AG04449 (cell line): Measurements from ENCODE around the gene KRT36.

Experiments
- CTCF ChIA-PET: fragments of 350-600 bp; formaldehyde crosslinking; extraction: SDS; loops from one replicate; lab custom pipeline; 2021; ENCODE audit warnings: antibody characterized with exemption; lab: Yijun Ruan, JAX
- POLR2A ChIA-PET: fragments of 400-600, 350-600 bp; formaldehyde crosslinking; extraction: SDS; loops from one replicate; lab custom pipeline; 2020; ENCODE audit warnings: antibody characterized with exemption, inconsistent platforms; lab: Yijun Ruan, JAX
- DNase-seq: peaks from one replicate; pipeline ENCODE4 v3.0.0-alpha.2; 2010; ENCODE audit warnings: low read depth, low spot score
- H3K4me3 ChIP-seq: 2 replicates; pipeline ENCODE4 v1.5.1; 2011; ENCODE audit warnings: low read depth, mild to moderate bottlenecking, control low read depth, low read length
- CTCF ChIP-seq: IDR thresholded peaks from one replicate; pipeline ENCODE4 v1.5.1; 2011; ENCODE audit warnings: mild to moderate bottlenecking, moderate library complexity, low read length, control low read depth, inconsistent platforms; ENCODE audit not compliant: insufficient read depth; ENCODE audit errors: missing control alignments

Gene KRT36

DNA sequence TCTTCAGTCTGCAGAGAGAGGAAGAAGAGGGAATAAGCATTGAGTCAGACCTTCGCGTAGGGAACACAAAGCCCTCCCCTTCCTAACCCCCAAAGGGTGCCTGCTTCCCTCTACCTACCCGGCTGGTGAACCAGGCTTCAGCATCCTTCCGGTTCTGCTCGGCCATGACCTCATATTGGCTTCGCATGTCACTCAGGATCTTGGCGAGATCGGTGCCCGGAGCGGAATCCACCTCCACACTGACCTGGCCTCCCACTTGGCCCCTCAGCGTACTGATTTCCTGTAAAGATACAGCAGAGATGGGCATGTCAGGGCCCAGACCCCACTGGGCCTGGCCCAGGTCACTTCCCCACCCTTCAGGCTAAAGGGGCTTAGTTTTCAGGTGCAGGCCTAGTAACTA lies 34.6 kb upstream of the KRT36 start:
- no peak overlapping the region for H3K4me3 ChIP-seq
- no peak for TF ChIP-seq CTCF
- DNase-seq = no peak
- CTCF ChIA-PET = interaction anchor here (1.4 to 2.8 kb wide), 2 partner anchors 124 to 139 kb away, joined by 4 to 11 read pairs; no protein-coding TSS in a partner anchor
- POLR2A ChIA-PET = no interaction called here

DNA sequence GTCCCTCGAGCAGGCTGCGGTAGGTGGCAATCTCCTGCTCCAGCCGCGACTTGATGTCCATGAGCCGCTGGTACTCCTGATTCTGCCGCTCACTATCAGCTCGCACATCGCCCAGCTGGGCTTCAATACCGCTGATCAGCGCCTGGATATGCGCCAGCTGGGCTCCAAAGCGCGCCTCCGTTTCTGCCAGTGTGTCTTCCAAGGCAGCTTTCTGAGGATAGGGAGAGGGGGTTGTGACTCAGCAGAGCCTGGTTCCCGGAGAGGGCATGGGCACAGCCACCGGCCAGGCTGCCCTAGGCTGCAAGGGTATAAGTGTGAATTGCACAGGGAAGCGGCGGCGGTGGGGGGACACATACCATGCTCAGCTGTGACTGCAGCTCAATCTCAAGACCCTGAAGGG lies 34.1 kb upstream of the KRT36 start:
- DNase-seq = no peak
- H3K4me3 ChIP-seq = no peak overlapping the region
- POLR2A ChIA-PET = no interaction called here
- CTCF ChIA-PET = interaction anchor here (1.4 to 2.8 kb wide), 2 partner anchors 125 to 139 kb away, joined by 4 to 11 read pairs; no protein-coding TSS in a partner anchor
- TF ChIP-seq CTCF = no peak

DNA sequence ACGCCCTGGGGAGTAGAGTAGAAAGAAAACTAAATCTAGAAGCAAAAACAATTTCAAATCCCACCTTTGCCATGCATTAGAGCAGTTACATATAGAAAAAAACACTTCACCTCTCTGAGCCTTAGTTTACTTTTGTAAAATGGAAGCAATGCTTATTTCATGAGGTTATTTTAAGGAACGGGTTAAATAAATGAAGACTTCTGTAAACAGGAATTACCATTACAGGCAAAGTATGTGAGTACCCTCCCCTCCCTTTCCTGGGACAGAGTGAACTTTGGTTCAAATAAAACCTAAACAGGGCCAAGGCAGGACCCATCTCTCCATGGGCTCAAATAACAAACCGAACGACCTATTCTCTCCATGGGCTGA lies 33.5 kb upstream of the KRT36 start:
- ChIA-PET CTCF (interaction anchor here (2.8 to 3.3 kb wide), 2 partner anchors 26 to 125 kb away, joined by 11 to 29 read pairs; no protein-coding TSS in a partner anchor), POLR2A (no interaction called here)
- DNase-seq = no peak
- no peak overlapping the region for H3K4me3 ChIP-seq
- no peak for TF ChIP-seq CTCF

GRCh38 chr17:41522301-41523224 lies 32.9 kb upstream of the KRT36 start:
- no peak for TF ChIP-seq CTCF
- ChIA-PET CTCF (interaction anchor here (1.3 to 3.3 kb wide), 5 partner anchors 16 to 144 kb away, joined by 3 to 29 read pairs (median 9); no protein-coding TSS in a partner anchor), POLR2A (interaction anchor here (1.3 to 1.9 kb wide), 2 partner anchors 8 to 25 kb away, joined by 3 to 5 read pairs; no protein-coding TSS in a partner anchor)
- DNase-seq = no peak
- no peak overlapping the region for H3K4me3 ChIP-seq

- no peak for TF ChIP-seq CTCF
- no peak overlapping the region for H3K4me3 ChIP-seq
- POLR2A ChIA-PET = interaction anchor here (1.3 to 1.9 kb wide), 2 partner anchors 9 to 26 kb away, joined by 3 to 5 read pairs; no protein-coding TSS in a partner anchor
- CTCF ChIA-PET = interaction anchor here (0.9 to 3.3 kb wide), 8 partner anchors 9 to 145 kb away, joined by 3 to 29 read pairs (median 6); no protein-coding TSS in a partner anchor
- DNase-seq = peak; percentile 37
These were observed 32.0 kb upstream of the KRT36 start for GRCh38 chr17:41521574-41522261.
